ENCODE measurements around the gene VEZT.

VEZT gene

GRCh38 chr12:95248604-95249360 is 31.2 kb downstream of the VEZT start:
- DNase-seq (ENCODE audit: low read depth in 2 of 3, low spot score in 1 of 3) = no peak

GRCh38 chr12:95253386-95253785 is 35.8 kb downstream of the VEZT start:
- DNase-seq (ENCODE audit: low read depth in 2 of 3, low spot score in 1 of 3) = no peak

GRCh38 chr12:95257541-95257940 is 39.9 kb downstream of the VEZT start:
- no peak for DNase-seq (ENCODE audit: low read depth in 2 of 3, low spot score in 1 of 3)

GRCh38 chr12:95258151-95258550 is 40.5 kb downstream of the VEZT start:
- no peak for DNase-seq (ENCODE audit: low read depth in 2 of 3, low spot score in 1 of 3)

- no peak for DNase-seq (ENCODE audit: low read depth in 2 of 3, low spot score in 1 of 3)
Measured at GRCh38 chr12:95258803-95259202, 41.2 kb downstream of the VEZT start.

GRCh38 chr12:95259368-95259767 is 41.8 kb downstream of the VEZT start:
- DNase-seq (ENCODE audit: low read depth in 2 of 3, low spot score in 1 of 3) = no peak

GRCh38 chr12:95261109-95261508 is 43.5 kb downstream of the VEZT start:
- DNase-seq (ENCODE audit: low read depth in 2 of 3, low spot score in 1 of 3) = no peak

- no peak for DNase-seq (ENCODE audit: low read depth in 2 of 3, low spot score in 1 of 3)
Measured at GRCh38 chr12:95262808-95263207, 45.2 kb downstream of the VEZT start.

DNA sequence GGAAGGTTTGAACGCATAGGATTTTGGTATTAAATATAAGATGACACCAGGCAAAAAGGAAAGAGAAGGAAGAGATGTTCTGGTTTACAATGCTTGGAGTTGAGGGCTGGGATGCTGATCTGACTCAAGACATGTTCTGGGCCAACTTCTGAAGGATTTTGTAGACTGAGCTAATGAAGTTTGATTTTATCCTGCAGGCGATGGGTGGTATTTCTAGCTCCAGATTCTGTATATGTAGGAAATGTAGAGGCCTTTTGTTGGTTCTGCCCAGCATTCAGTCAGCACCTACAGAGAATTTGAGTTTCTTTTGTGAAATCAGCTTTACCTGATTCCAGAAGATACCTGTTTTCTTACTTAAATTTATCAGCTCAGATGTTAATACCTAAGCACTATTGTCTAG is 48.2 kb downstream of the VEZT start:
- no peak for DNase-seq (ENCODE audit: low read depth in 2 of 3, low spot score in 1 of 3)

DNA sequence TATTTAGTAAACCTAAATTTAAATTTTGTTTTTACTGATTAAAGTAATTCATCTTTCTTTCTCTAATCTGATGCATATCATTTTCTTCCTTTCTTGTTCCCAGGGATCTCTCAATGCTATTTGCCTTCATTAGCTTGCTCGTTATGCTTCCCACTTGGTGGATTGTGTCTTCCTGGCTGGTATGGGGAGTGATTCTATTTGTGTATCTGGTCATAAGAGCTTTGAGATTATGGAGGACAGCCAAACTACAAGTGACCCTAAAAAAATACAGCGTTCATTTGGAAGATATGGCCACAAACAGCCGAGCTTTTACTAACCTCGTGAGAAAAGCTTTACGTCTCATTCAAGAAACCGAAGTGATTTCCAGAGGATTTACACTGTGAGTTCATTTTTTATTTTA is 48.6 kb downstream of the VEZT start:
- DNase-seq (ENCODE audit: low read depth in 2 of 3, low spot score in 1 of 3) = no peak

GRCh38 chr12:95269892-95270291 is 52.3 kb downstream of the VEZT start:
- DNase-seq (ENCODE audit: low read depth in 2 of 3, low spot score in 1 of 3) = no peak

DNA sequence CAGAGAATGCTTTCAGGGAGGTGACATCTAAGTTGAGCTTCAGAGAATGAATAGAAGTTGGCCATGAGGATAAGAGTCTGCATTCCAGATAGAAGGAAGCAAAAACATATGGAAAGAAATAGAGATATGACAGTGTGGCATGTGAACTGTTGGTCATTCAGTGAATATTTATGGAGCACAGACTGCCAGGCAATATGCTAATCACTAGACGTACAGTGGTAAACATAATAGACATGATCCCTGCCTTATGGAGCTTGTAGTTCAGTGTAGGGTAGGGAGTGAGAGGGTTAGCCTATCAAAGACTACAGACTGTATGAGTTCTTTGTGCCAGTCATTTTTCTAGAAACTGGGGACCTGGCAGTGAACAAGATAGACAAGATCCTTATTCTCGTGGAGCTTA is 53.9 kb downstream of the VEZT start:
- DNase-seq (ENCODE audit: low read depth in 2 of 3, low spot score in 1 of 3) = no peak

DNA sequence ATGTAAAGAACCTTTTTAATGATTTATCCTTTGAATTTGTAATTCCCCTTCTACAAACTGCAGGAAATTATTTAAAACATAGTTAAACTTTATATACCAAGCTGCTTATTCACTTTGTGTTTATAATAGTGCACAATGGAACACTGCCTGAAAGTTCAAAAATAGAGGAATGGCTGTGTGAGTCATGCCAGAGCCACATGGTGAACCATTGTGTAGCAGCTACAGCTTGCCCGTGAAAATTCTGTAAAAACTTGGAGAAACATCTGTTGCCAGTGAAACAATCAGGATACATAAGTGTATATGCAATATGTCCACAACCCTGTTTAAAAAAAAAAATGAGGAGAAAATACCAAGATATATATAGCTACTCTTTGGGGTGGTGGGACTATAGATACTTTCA is 59.5 kb downstream of the VEZT start:
- no peak for DNase-seq (ENCODE audit: low read depth in 2 of 3, low spot score in 1 of 3)

DNA sequence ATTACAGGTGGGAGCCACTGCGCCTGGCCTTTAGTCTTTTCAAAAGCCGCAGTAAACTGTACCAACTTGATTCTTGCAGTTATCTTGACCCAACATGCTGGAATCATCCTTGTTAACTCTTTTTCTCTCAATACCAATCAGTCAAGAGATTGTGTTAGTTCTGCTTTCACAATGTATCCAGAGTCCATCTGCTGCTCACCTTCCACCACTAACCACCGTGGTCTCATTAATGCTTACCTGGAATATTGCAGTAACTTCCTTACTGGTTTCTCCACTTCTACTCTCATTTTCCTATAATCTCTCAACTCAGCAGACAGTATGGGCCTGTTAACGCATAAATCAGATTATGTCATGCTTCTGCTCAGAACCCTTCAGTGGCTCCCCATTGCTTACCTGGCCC is 62.2 kb downstream of the VEZT start:
- DNase-seq (ENCODE audit: low read depth in 2 of 3, low spot score in 1 of 3) = no peak

GRCh38 chr12:95282266-95282665 is 64.7 kb downstream of the VEZT start:
- no peak for DNase-seq (ENCODE audit: low read depth in 2 of 3, low spot score in 1 of 3)

DNA sequence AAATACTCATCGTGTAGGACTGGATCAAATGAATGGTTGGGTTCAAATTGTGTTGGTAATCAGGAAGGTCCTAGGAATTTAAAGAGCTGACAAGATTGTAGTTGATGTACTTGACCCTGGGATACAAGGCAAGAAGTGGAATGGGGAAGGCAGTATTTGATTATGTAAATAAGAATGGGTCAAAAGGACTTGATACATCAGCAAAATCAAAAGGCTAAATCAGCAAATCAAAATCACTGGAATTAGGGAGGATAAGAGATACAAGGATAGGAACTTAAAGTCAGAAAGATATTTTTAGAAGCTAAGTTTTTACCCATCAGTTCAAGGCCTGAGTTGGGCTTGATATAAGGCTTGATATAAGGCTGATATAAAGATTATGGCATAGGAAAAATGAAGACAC is 65.8 kb downstream of the VEZT start:
- no peak for DNase-seq (ENCODE audit: low read depth in 2 of 3, low spot score in 1 of 3)

DNA sequence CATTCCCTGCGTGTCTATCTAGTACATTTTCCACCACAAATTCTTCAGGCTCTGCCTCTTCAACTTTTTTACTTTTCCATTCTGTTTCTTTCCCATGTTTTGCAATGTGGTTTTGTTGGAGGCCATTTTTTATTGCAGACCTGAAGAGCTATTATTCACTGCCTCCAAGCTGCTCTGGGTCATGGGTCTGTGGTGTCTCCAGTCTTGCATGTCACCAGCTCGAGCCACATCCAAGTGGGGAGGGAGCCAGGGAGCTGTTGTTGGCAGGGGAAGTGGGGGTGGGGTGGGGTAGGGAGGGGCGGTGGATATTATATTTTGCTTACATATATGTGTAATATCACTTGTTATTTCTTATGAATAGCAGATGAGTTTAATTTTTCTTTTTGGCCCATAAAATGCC is 69.1 kb downstream of the VEZT start:
- no peak for DNase-seq (ENCODE audit: low read depth in 2 of 3, low spot score in 1 of 3)

DNA sequence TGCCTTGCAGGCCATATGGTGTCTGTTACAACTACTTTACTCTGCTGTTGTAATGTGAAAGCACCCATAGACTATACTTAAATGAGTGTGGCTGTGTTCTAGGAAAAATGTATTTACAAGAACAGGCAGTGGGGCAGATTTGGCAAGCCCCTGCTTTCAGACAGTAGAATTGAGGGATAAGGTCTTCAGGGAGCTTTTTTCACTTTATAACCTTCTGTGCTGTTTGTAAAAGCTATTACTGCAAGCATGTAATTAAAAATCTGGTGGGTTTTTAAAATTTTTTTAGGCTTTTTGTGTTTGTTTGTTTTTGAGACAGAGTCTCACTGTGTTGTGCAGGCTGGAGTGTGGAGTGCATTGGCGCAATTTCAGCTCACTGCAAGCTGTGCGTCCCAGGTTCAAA is 73.9 kb downstream of the VEZT start:
- no peak for DNase-seq (ENCODE audit: low read depth in 2 of 3, low spot score in 1 of 3)

GRCh38 chr12:95298916-95299315 is 81.3 kb downstream of the VEZT start:
- DNase-seq (ENCODE audit: low read depth in 2 of 3, low spot score in 1 of 3) = no peak

DNA sequence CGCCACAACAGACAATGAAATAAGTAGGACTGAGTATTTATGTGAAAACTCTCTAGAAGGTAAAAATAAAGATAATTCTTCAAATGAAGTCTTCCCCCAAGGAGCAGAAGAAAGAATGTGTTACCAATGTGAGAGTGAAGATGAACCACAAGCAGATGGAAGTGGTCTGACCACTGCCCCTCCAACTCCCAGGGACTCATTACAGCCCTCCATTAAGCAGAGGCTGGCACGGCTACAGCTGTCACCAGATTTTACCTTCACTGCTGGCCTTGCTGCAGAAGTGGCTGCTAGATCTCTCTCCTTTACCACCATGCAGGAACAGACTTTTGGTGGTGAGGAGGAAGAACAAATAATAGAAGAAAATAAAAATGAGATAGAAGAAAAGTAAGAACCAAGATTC is 82.7 kb downstream of the VEZT start:
- DNase-seq (ENCODE audit: low read depth in 2 of 3, low spot score in 1 of 3) = no peak

GRCh38 chr12:95303476-95303875 is 85.9 kb downstream of the VEZT start:
- no peak for DNase-seq (ENCODE audit: low read depth in 2 of 3, low spot score in 1 of 3)

DNA sequence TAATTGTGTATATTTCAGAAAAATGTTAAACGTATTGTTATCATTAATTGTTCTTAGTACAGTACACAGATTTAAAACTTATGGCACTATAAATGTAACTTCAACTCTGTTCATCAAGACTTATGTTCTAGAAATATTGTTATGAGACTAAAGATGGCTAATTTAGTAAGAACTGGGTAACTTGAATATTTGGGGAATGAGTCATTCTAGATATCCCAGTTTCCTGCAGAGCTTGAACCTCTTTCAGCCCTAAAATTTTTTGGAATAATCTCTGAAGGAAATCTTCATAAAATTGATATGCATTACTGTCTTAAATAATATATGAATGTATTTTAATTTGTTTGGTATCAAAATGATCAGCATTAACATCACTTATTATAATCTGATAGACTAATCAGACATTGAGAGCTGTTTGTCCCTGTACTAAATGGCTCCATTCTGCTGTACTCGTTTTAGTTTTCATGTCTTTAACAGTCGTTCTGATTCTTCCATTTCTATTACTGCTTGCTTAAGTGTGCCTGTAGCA is 87.1 kb downstream of the VEZT start:
- DNase-seq (ENCODE audit: low read depth in 2 of 3, low spot score in 1 of 3) = no peak

GRCh38 chr12:95312656-95313055 is 95.0 kb downstream of the VEZT start:
- no peak for DNase-seq (ENCODE audit: low read depth in 2 of 3, low spot score in 1 of 3)
